IMR-90 (cell line): ENCODE results near the gene IKZF3. TPM values are rescaled to one million over a fixed set of nuclear protein-coding genes. Genes with fewer than 3 reads are reported as not detected.

ENCODE experiments used
- ATAC-seq: fragments of 200-7000 bp; cut with Tn5 transposase; 2 replicates; pipeline ENCODE4 v1.9.1; 2020; ENCODE audit warnings: low read depth, mild to moderate bottlenecking, moderate library complexity
- BruUV-seq: library from RNA; stranded (reverse); fragments of 400-500 nt; replicated peaks from 2 replicates; lab custom pipeline; 2021; lab: Mats Ljungman, UMichigan
- CTCF ChIA-PET: fragments of 300-600 bp; formaldehyde crosslinking; extraction: SDS; loops from one replicate; lab custom pipeline; 2021; ENCODE audit warnings: antibody characterized with exemption; lab: Yijun Ruan, JAX
- POLR2A ChIA-PET: fragments of 300-600 bp; sonication (Branson Sonifier 250); formaldehyde crosslinking; loops from one replicate; lab custom pipeline; 2022; ENCODE audit warnings: antibody characterized with exemption; ENCODE audit not compliant: unreplicated experiment; lab: Charles Lee
- DNase-seq: peaks from one replicate; pipeline ENCODE4 v3.0.0; 2013
- H2AFZ ChIP-seq: replicated peaks from 2 replicates; pipeline ENCODE3; 2013; ENCODE audit warnings: low read length, mild to moderate bottlenecking; ENCODE audit not compliant: poor library complexity
- H2AK5ac ChIP-seq: 2 replicates; pipeline ENCODE4 v1.6.1; 2013; ENCODE audit warnings: low read depth, low read length, inconsistent platforms
- H2AK9ac ChIP-seq: replicated peaks from 2 replicates; pipeline ENCODE3; 2013; ENCODE audit warnings: mild to moderate bottlenecking, low read depth, low read length, moderate library complexity; ENCODE audit not compliant: poor library complexity
- H2BK120ac ChIP-seq: 2 replicates; pipeline ENCODE4 v1.6.1; 2013; ENCODE audit warnings: low read depth, low read length, inconsistent platforms
- H2BK15ac ChIP-seq: 3 replicates; pipeline ENCODE4 v1.6.1; 2013; ENCODE audit warnings: low read depth, low read length, inconsistent platforms
- H2BK20ac ChIP-seq: 2 replicates; pipeline ENCODE4 v1.6.1; 2013; ENCODE audit warnings: low read depth, mild to moderate bottlenecking, inconsistent platforms, low read length, moderate library complexity
- H2BK5ac ChIP-seq: 2 replicates; pipeline ENCODE4 v1.6.1; 2013; ENCODE audit warnings: mild to moderate bottlenecking, low read depth, low read length, inconsistent platforms; ENCODE audit not compliant: poor library complexity, severe bottlenecking
- H3K14ac ChIP-seq: replicated peaks from 2 replicates; pipeline ENCODE4 v1.6.1; 2013; ENCODE audit warnings: low read depth, low read length, inconsistent platforms
- H3K18ac ChIP-seq: 2 replicates; pipeline ENCODE4 v1.6.1; 2013; ENCODE audit warnings: low read depth, low read length, control low read depth
- H3K23ac ChIP-seq: 2 replicates; pipeline ENCODE4 v1.6.1; 2013; ENCODE audit warnings: low read depth, low read length, inconsistent platforms
- H3K27ac ChIP-seq: 2 replicates; pipeline ENCODE4 v1.5.1; 2013; ENCODE audit warnings: mild to moderate bottlenecking, control low read depth, low read length; ENCODE audit not compliant: insufficient read depth
- H3K27me3 ChIP-seq: 2 replicates; pipeline ENCODE4 v1.6.1; 2013; ENCODE audit warnings: low read length; ENCODE audit not compliant: control insufficient read depth, insufficient read depth
- H3K36me3 ChIP-seq: 2 replicates; pipeline ENCODE4 v1.6.1; 2013; ENCODE audit warnings: low read length, mixed read lengths; ENCODE audit not compliant: control insufficient read depth, insufficient read depth
- H3K4ac ChIP-seq: 2 replicates; pipeline ENCODE4 v1.6.1; 2013; ENCODE audit warnings: low read depth, low read length, inconsistent platforms
- H3K4me1 ChIP-seq: 2 replicates; pipeline ENCODE4 v1.6.1; 2013; ENCODE audit warnings: low read length, mixed read lengths; ENCODE audit not compliant: control insufficient read depth, insufficient read depth
- H3K4me2 ChIP-seq: 2 replicates; pipeline ENCODE4 v1.6.1; 2013; ENCODE audit warnings: low read depth, mild to moderate bottlenecking, control low read depth, low read length, moderate library complexity
- H3K4me3 ChIP-seq: 2 replicates; pipeline ENCODE4 v1.5.1; 2013; ENCODE audit warnings: low read depth, mild to moderate bottlenecking, control low read depth, low read length, moderate library complexity; ENCODE audit not compliant: insufficient read depth
- H3K56ac ChIP-seq: 2 replicates; pipeline ENCODE4 v1.6.1; 2013; ENCODE audit warnings: low read length, inconsistent platforms; ENCODE audit not compliant: insufficient read depth; ENCODE audit errors: extremely low read depth
- H3K79me1 ChIP-seq, 2 experiments: 2 replicates each; pipeline ENCODE4 v1.6.1; 2013; ENCODE audit warnings: low read length in 2 of 2, inconsistent platforms in 1 of 2, low read depth in 1 of 2
- H3K9ac ChIP-seq: 2 replicates; pipeline ENCODE4 v1.6.1; 2013; ENCODE audit warnings: low read depth, low read length, control low read depth
- H3K9me1 ChIP-seq: 2 replicates; pipeline ENCODE4 v1.6.1; 2013; ENCODE audit warnings: low read length, inconsistent platforms; ENCODE audit not compliant: insufficient read depth
- H3K9me3 ChIP-seq: 2 replicates; pipeline ENCODE4 v1.6.1; 2013; ENCODE audit warnings: low read length; ENCODE audit not compliant: control insufficient read depth, insufficient read depth
- H4K20me1 ChIP-seq: 2 replicates; pipeline ENCODE4 v1.6.1; 2013; ENCODE audit warnings: low read length, inconsistent platforms; ENCODE audit not compliant: insufficient read depth
- H4K5ac ChIP-seq: 2 replicates; pipeline ENCODE4 v1.6.1; 2013; ENCODE audit warnings: mild to moderate bottlenecking, low read depth, low read length, control low read depth
- H4K8ac ChIP-seq, 2 experiments: 2 replicates each; pipeline ENCODE4 v1.6.1; 2013; ENCODE audit warnings: low read depth in 2 of 2, low read length in 2 of 2, control low read depth in 1 of 2, inconsistent platforms in 1 of 2
- H4K91ac ChIP-seq: 2 replicates; pipeline ENCODE4 v1.6.1; 2013; ENCODE audit warnings: low read depth, low read length, inconsistent platforms; ENCODE audit not compliant: insufficient read depth
- BHLHE40 ChIP-seq: fragments of 150-350 bp; IDR thresholded peaks from 2 replicates; pipeline ENCODE4 v1.6.1; 2016; ENCODE audit warnings: mild to moderate bottlenecking, low read depth, low read length
- CEBPB ChIP-seq: IDR thresholded peaks from 2 replicates; pipeline ENCODE4 v1.6.1; 2012; ENCODE audit warnings: low read depth, low read length, improper control_type of control experiment
- CHD1 ChIP-seq: IDR thresholded peaks from 2 replicates; pipeline ENCODE4 v1.6.1; 2012; ENCODE audit warnings: low read depth, low read length, improper control_type of control experiment
- FOS ChIP-seq: fragments of 150-350 bp; IDR thresholded peaks from 2 replicates; pipeline ENCODE4 v1.6.1; 2016; ENCODE audit warnings: low read depth, low read length
- MAFK ChIP-seq: IDR thresholded peaks from 2 replicates; pipeline ENCODE4 v1.6.1; 2012; ENCODE audit warnings: low read depth, low read length, improper control_type of control experiment
- MAZ ChIP-seq: IDR thresholded peaks from 2 replicates; pipeline ENCODE4 v1.6.1; 2012; ENCODE audit warnings: low read depth, mild to moderate bottlenecking, low read length, improper control_type of control experiment, moderate library complexity, borderline replicate concordance
- NFE2L2 ChIP-seq: fragments of 150-350 bp; IDR thresholded peaks from 2 replicates; pipeline ENCODE4 v1.6.1; 2016; ENCODE audit warnings: low read depth, mild to moderate bottlenecking, low read length
- RAD21 ChIP-seq: IDR thresholded peaks from 2 replicates; pipeline ENCODE4 v1.6.1; 2012; ENCODE audit warnings: low read length, improper control_type of control experiment
- RCOR1 ChIP-seq: IDR thresholded peaks from 2 replicates; pipeline ENCODE4 v1.6.1; 2012; ENCODE audit warnings: mild to moderate bottlenecking, low read length, improper control_type of control experiment; ENCODE audit not compliant: insufficient replicate concordance
- RFX5 ChIP-seq: IDR thresholded peaks from 2 replicates; pipeline ENCODE4 v1.8.0; 2012; ENCODE audit warnings: low read depth, mild to moderate bottlenecking, low read length, moderate library complexity
- USF2 ChIP-seq: fragments of 150-350 bp; IDR thresholded peaks from 2 replicates; pipeline ENCODE4 v1.6.1; 2017; ENCODE audit warnings: mild to moderate bottlenecking, antibody characterized with exemption, low read length, low read depth
- WGBS, 2 experiments: methylation state at CpG; one replicate each; pipeline versions ENCODE4 v1.1.5 to v1.1.7; 2013; ENCODE audit warnings: missing lambda C conversion rate in 2 of 2; ENCODE audit not compliant: insufficient read length in 1 of 2; ENCODE audit errors: extremely low coverage in 2 of 2; 5-methylcytosine and 5-hydroxymethylcytosine counted together
- dilution Hi-C: fragments of 300-500 bp; cut with HindIII; formaldehyde crosslinking; loops from one replicate; pipeline ENCODE4 v1.14.3; 2018; ENCODE audit warnings: low sequenced_read_pairs; ENCODE audit not compliant: unreplicated experiment
- in situ Hi-C: fragments of 300-500 bp; cut with MboI; formaldehyde crosslinking; loops from 3 replicates; pipeline ENCODE4 v1.14.3; 2019; ENCODE audit warnings: low sequenced_read_pairs, inconsistent platforms, mixed read lengths
- intact Hi-C: fragments of 100-400 bp; cut with micrococcal nuclease; formaldehyde crosslinking; loops from 2 replicates; pipeline ENCODE4 v1.10.0; 2022
- polyA plus RNA-seq, 3 experiments: library from polyadenylated mRNA; depleted of rRNA; stranded (reverse); fragments of >200 nt; gene quantifications; 2 replicates each; pipeline ENCODE4 v1.2.3, GENCODE V29; 2012; ENCODE audit warnings: low replicate concordance in 1 of 3
- total RNA-seq: library from RNA; depleted of rRNA; stranded (reverse); fragments of >200 nt; gene quantifications from 2 replicates; pipeline ENCODE4 v1.2.3, GENCODE V29; 2012
- TF ChIP-seq, protein P1 (sequence below): conservative IDR thresholded peaks from 2 replicates; pipeline ENCODE4 v1.5.1; 2012; ENCODE audit warnings: mild to moderate bottlenecking, low read depth, low read length, improper control_type of control experiment
- TF ChIP-seq, protein P2 (sequence below): fragments of 150-350 bp; IDR thresholded peaks from 2 replicates; pipeline ENCODE4 v1.6.1; 2016; ENCODE audit warnings: low read depth, mild to moderate bottlenecking, low read length, moderate library complexity, borderline replicate concordance

The IKZF3 gene
- total and polyA plus RNA-seq, 2 of the 4 experiments (the other 2 are of a cell fraction), result not detected

DNA sequence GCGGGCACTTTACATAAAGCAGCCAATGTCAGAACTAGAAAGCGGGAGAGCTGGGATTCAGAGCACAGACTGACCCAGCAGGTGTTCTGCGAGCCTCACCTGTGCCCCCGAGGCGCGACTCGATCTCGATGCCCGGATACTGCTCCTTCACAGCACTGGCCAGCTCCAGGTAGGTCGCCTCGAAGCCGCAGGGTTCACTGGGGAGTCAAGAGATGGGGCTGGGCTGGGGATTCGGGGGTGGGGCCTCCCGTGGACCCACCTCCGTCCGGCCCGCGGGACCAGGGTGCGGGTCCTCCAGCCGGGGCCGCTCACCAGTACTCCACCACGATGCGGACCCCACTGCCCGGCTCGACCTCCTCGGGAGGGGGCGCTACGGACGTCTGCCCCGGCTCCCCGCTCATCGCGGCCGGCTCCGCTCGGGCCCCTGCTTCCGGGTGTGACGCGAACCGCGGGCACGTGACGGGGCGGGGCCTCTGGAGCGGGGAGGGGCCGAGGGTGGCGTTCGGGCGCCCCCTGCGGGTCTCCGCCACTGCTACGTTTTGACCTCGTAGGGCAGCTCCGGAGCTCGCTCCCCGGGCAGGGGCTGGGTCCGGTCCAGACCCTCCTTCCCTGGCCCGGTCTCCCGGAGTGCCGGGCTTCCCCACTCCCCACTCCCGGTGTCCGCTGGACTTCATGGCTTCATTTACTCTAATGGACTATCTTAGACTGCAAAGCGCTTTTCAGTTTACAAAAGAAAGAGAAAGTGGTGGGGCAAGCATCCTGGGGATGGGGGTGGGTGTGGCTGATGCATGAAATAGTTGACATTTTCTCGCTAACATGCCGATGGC is 133.8 kb downstream of the IKZF3 start, which contains the start of gene MIEN1:
TSS of gene MIEN1 (minus strand) at position 438 of the 827 bp plus-strand sequence. CDS start at position 401, 37 bp downstream.
- H3K4me1 ChIP-seq, result peaks cover 5% of the 10 kb centered on the region; the same call in 1 of the 2 replicates
- DNase-seq (peak; percentile 68), ATAC-seq (peak; percentile 97)
- H2BK5ac ChIP-seq, result peak within 1 kb of the TSS; percentile 83
- peak within 1 kb of the TSS; percentile 97 for H2AK9ac ChIP-seq
- H3K36me3 ChIP-seq, result peaks cover 30% of the 10 kb centered on the region
- in situ Hi-C loops, result no loop called here
- H2AFZ ChIP-seq, result peak within 1 kb of the TSS; percentile 100
- POLR2A ChIA-PET, result no interaction called here
- H2BK20ac ChIP-seq, result no peak within 1 kb of the TSS
- peak within 1 kb of the TSS; percentile 79 for H4K5ac ChIP-seq
- peak within 1 kb of the TSS; percentile 85 to 97 for H4K8ac ChIP-seq
- H3K9me3 ChIP-seq, result no peaks in the 10 kb centered on the region
- H4K20me1 ChIP-seq, result no peaks in the 10 kb centered on the region; the same call in 1 of the 2 replicates
- H3K9ac ChIP-seq, result peak within 1 kb of the TSS; percentile 83
- H3K18ac ChIP-seq, result peak within 1 kb of the TSS; percentile 55; the same call in 1 of the 2 replicates
- peak within 1 kb of the TSS; percentile 87 for H3K27ac ChIP-seq
- no TSS peak for BruUV-seq
- no CpG with 5 or more reads among the region's 65 CpGs for WGBS, 2 experiments
- peak within 1 kb of the TSS; percentile 95 for H3K4me2 ChIP-seq
- H3K9me1 ChIP-seq, result peaks cover 13% of the 10 kb centered on the region
- H2BK15ac ChIP-seq, result no peak within 1 kb of the TSS; the same call in 2 of the 3 replicates
- H3K27me3 ChIP-seq, result no peaks in the 10 kb centered on the region
- H2AK5ac ChIP-seq, result peak within 1 kb of the TSS; percentile 84; the same call in 1 of the 2 replicates
- H3K56ac ChIP-seq, result peak within 1 kb of the TSS; percentile 85; the same call in 1 of the 2 replicates
- H3K23ac ChIP-seq, result peak within 1 kb of the TSS; percentile 90
- H3K4ac ChIP-seq, result peak within 1 kb of the TSS; percentile 89
- H3K79me1 ChIP-seq, result peaks cover 9 to 17% of the 10 kb centered on the region in 2 experiments
- H3K14ac ChIP-seq, result peak within 1 kb of the TSS; percentile 91
- H4K91ac ChIP-seq, result peak within 1 kb of the TSS; percentile 82
- dilution Hi-C loops, result no loop called here
- CTCF ChIA-PET, result interaction anchor here (0.5 to 1.8 kb wide), 6 partner anchors 19 to 108 kb away, joined by 3 to 5 read pairs (median 4); partner anchors contain the start of gene ERBB2
- intact Hi-C loops, result loop anchor here (1.0 kb wide), 1 partner anchor 24 kb away; no protein-coding TSS in a partner anchor
- peak within 1 kb of the TSS; percentile 83 for H2BK120ac ChIP-seq
- peak within 1 kb of the TSS; percentile 74 for H3K4me3 ChIP-seq
- no peak for TF ChIP-seq RFX5
- no peak for TF ChIP-seq NFE2L2
- TF ChIP-seq MAFK, result no peak
- TF ChIP-seq CEBPB, result no peak
- TF ChIP-seq FOS, result no peak
- peak; percentile 87 for TF ChIP-seq MAZ
- TF ChIP-seq RAD21, result peak; percentile 43
- peak; percentile 98 for TF ChIP-seq USF2
- TF ChIP-seq, protein P1, sequence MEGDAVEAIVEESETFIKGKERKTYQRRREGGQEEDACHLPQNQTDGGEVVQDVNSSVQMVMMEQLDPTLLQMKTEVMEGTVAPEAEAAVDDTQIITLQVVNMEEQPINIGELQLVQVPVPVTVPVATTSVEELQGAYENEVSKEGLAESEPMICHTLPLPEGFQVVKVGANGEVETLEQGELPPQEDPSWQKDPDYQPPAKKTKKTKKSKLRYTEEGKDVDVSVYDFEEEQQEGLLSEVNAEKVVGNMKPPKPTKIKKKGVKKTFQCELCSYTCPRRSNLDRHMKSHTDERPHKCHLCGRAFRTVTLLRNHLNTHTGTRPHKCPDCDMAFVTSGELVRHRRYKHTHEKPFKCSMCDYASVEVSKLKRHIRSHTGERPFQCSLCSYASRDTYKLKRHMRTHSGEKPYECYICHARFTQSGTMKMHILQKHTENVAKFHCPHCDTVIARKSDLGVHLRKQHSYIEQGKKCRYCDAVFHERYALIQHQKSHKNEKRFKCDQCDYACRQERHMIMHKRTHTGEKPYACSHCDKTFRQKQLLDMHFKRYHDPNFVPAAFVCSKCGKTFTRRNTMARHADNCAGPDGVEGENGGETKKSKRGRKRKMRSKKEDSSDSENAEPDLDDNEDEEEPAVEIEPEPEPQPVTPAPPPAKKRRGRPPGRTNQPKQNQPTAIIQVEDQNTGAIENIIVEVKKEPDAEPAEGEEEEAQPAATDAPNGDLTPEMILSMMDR, result peak; percentile 89
- peak; percentile 96 for TF ChIP-seq BHLHE40
- no peak for TF ChIP-seq RCOR1
- TF ChIP-seq, protein P2, sequence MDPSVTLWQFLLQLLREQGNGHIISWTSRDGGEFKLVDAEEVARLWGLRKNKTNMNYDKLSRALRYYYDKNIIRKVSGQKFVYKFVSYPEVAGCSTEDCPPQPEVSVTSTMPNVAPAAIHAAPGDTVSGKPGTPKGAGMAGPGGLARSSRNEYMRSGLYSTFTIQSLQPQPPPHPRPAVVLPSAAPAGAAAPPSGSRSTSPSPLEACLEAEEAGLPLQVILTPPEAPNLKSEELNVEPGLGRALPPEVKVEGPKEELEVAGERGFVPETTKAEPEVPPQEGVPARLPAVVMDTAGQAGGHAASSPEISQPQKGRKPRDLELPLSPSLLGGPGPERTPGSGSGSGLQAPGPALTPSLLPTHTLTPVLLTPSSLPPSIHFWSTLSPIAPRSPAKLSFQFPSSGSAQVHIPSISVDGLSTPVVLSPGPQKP, result no peak
- TF ChIP-seq CHD1, result no peak
